Midbrain (tissue), 1 donor: ENCODE results near the gene KBTBD13.
"Not testable (repeated sequence)": the region's sequence is repeated elsewhere in the genome, so short reads cannot be mapped to it uniquely, and the experiment has no call there.

Experiments used
- DNase-seq: peaks from one replicate; lab custom pipeline; 2025; lab: John Stamatoyannopoulos, UW

KBTBD13 gene

DNA sequence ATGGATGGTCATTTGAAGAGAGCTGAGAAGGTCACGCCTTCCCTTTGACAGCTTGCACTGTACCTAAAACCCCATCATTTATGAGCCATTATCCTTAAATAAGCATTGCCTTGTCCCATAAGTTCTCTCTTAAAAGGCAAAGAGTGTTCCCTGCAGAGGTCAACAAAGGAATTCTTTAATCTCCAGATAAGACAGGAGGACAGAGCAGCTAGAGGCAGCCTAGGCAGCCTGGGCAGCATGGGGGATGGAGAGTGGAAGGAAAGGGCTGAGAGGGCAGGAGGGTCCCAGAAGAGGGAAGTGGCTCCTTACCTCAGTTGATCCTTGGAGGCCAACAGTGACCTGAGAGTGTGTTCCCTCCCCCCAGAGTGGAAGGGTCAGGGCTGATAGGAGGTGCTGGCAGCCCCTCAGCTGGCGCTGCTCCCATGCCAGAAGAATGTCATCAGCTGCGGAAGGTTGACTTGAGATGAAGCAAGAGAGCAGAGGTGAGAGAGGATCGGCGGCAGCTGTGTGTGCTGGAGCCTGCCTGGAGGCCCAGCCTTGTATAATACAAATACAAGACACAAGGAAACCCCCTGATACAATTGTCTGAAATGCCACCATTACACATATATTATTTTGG, 12.8 kb downstream of the KBTBD13 start:
- DNase-seq, result no peak

GRCh38 chr15:65091946-65092770, 15.6 kb downstream of the KBTBD13 start:
- DNase-seq, result no peak

GRCh38 chr15:65092911-65093792, 16.6 kb downstream of the KBTBD13 start:
- no peak for DNase-seq

DNA sequence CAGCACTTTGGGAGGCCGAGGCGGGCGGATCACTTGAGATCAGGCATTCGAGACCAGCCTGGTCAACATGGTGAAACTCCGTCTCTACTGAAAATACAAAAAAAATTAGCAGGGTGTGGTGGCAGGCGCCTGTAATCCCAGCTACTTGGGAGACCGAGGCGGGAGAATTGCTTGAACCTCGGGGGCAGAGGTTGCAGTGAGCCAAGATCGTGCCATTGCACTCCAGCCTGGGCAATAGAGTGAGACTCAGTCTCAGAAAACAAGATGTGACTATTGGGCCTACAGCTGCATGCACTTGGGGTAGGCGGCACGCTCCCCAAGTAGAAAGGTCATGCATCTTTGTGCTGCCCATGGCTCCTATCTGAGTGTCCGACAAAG, 17.2 kb downstream of the KBTBD13 start:
- DNase-seq, result not testable (repeated sequence)

- no peak for DNase-seq
These were observed 17.9 kb downstream of the KBTBD13 start for GRCh38 chr15:65094294-65094995.

- DNase-seq, result no peak
These were observed 18.6 kb downstream of the KBTBD13 start for GRCh38 chr15:65095011-65095746.

GRCh38 chr15:65095747-65096104, 19.2 kb downstream of the KBTBD13 start:
- no peak for DNase-seq

DNA sequence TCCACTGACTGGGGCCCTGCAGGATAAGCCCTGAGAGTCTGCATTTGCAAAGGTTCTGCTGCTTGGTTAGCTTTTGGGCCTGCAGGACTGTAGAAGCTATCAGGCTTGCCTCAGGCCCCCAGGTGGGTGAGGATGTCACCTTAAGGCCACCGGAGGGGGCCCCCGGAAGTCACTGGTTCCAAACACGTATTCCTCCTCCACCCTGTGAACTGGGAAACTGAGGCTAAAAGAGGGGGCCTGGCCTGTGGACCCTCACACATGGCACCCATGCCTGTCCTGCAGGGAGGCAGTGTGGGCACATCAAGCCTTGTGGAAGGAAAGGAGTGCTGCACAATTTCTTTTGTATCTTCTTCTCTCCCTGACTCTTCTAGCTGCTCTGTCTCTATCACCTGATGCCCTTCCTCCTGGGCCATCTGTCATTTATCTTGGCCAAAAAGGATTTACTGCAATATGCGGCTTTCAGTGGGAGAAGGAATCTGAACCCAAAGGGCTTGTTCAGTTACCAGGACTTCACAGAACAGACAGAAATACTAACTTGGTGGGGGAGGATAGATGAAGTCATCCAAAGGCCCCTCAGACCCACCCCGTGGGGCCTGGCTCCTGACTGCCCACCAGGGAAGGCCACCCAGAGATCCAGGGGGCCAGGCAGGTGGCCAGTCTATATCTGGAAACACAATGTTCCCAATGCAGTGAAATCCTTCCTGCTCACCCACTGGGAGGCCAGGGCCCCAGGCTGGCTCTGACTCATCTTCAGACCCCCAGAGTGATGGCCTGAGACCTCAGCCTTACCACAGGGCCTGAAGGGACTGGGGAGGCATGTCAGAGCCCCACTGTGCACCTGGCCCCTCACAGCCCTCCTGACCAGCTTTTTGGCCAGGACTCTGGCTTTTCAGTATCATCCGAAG, 20.2 kb downstream of the KBTBD13 start:
- no peak for DNase-seq

- DNase-seq, result no peak
These were observed 21.2 kb downstream of the KBTBD13 start for GRCh38 chr15:65097651-65098263.

DNA sequence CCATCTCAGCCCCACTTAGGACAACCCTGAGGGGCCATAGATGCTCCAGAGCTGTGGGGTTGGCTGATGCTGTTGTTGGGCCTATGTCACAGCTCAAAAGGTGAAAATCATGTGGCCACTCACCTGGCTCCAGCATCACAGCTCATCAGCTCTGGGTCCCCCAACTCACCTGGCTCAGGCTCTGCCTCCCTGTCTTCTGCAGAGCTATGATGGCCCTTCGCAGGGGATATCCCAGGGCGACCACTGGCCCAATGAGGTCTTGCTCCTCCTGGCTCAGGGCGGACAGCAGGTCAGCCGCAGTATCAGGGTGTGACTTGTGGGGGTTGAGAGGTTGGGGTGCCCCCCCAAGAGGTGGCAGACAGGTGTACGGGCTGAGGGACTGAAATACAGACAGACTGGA, 22.8 kb downstream of the KBTBD13 start:
- no peak for DNase-seq

- DNase-seq, result not testable (repeated sequence)
These were observed 23.3 kb downstream of the KBTBD13 start for GRCh38 chr15:65099801-65100200.

DNA sequence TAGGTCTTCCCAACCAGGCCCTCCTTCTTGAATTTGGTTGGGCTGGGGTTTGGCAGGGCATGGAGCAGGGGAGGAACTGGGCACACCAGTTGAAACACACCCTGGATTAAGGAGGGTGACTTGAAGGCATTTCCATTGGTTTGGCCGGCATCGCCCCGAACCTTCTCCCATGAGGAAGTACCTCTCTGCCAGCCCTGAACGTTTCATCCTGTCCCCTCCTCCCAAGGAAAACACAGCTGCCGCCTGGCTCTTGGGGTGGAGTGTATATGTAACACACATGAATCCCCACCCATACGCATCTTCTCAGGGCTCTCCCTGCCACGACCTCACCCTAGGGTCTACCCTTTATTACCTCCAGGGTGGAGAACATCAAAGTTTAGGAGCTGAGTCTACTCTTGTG, 23.9 kb downstream of the KBTBD13 start:
- no peak for DNase-seq

GRCh38 chr15:65101411-65101890, 24.9 kb downstream of the KBTBD13 start:
- DNase-seq, result peak; percentile 59

- no peak for DNase-seq
These were observed 25.6 kb downstream of the KBTBD13 start for GRCh38 chr15:65101891-65102708.

DNA sequence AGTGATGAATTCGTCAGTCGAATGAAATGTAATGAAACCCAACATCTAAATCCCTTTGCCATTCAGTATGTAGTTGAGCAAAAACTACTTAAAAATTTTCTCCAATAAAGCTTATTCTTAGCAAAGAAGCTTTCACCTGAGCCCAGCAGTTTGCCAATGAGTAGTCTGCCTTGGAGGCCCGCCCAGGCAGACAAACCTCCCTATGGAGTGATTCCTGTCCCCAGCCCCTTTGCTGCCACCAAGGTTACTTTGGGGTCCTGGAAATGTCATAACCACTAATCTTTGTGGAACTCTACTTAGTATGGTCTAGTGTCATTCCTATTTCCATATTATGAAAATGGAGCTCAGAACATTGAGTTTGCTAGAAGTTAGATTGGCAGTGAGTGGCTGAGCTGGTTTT, 26.4 kb downstream of the KBTBD13 start:
- no peak for DNase-seq

DNA sequence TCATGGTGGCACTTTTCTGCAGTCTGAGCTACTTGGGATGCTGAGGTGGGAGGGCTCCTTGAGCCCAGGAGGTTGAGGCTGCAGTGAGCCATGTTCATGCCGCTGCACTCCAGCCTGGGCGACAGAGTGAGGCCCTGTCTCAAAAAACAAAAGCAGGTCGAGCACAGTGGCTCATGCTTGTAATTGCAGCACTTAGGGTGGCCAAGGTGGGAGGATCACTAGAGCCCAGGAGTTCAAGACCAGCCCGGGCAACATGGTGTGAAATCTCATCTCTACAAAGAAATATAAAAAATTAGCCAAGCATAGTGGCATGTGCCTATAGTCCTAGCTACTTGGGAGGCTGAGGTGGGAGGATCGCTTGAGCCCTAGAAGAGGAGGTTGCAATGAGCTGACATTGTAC, 28.5 kb downstream of the KBTBD13 start:
- no peak for DNase-seq

- no peak for DNase-seq
These were observed 29.6 kb downstream of the KBTBD13 start for GRCh38 chr15:65106011-65106590.

- no peak for DNase-seq
These were observed 34.2 kb downstream of the KBTBD13 start for GRCh38 chr15:65110676-65111292.
